Fibroblast of skin of right quadriceps (primary cell): ENCODE data around the gene TXNRD3.

Source experiments
- DNase-seq: peaks from one replicate; pipeline ENCODE4 v3.0.0-alpha.2; 2013

TXNRD3 gene

GRCh38 chr3:126671521-126671920 is 16.6 kb upstream of the TXNRD3 start:
- no peak for DNase-seq

GRCh38 chr3:126668450-126669401 is 13.8 kb upstream of the TXNRD3 start:
- no peak for DNase-seq

GRCh38 chr3:126667631-126668449 is 12.9 kb upstream of the TXNRD3 start:
- no peak for DNase-seq

GRCh38 chr3:126666658-126667528 is 12.0 kb upstream of the TXNRD3 start:
- DNase-seq: no peak

GRCh38 chr3:126665959-126666657 is 11.2 kb upstream of the TXNRD3 start:
- no peak for DNase-seq

- no peak for DNase-seq
Measured at GRCh38 chr3:126665221-126665936, 10.5 kb upstream of the TXNRD3 start.

- peak; percentile 31 for DNase-seq
Measured at GRCh38 chr3:126664591-126665214, 9.8 kb upstream of the TXNRD3 start.

GRCh38 chr3:126663750-126664149 is 8.8 kb upstream of the TXNRD3 start:
- no peak for DNase-seq

- no peak for DNase-seq
Measured at GRCh38 chr3:126663257-126663656, 8.3 kb upstream of the TXNRD3 start.

- DNase-seq: no peak
Measured at GRCh38 chr3:126661532-126662364, 6.8 kb upstream of the TXNRD3 start.

GRCh38 chr3:126659915-126660886 is 5.3 kb upstream of the TXNRD3 start:
- DNase-seq: no peak

- DNase-seq: no peak
Measured at GRCh38 chr3:126658584-126658983, 3.7 kb upstream of the TXNRD3 start.

GRCh38 chr3:126657901-126658300 is 3.0 kb upstream of the TXNRD3 start:
- DNase-seq: no peak

- no peak for DNase-seq
Measured at GRCh38 chr3:126656371-126657134, 1.6 kb upstream of the TXNRD3 start.

GRCh38 chr3:126655887-126656286 is 963 bp upstream of the TXNRD3 start:
- DNase-seq: no peak

GRCh38 chr3:126649556-126650092 is 5.3 kb downstream of the TXNRD3 start:
- DNase-seq: no peak

GRCh38 chr3:126646674-126647073 is 8.2 kb downstream of the TXNRD3 start:
- peak; percentile 19 for DNase-seq

GRCh38 chr3:126644615-126645014 is 10.3 kb downstream of the TXNRD3 start:
- DNase-seq: no peak
